NCI-H2029 (cell line): ENCODE measurements around the gene SNAI1.

Experiments used
- DNase-seq: peaks from one replicate; lab custom pipeline; 2025; lab: John Stamatoyannopoulos, UW

The SNAI1 gene

GRCh38 chr20:50037575-50037974, 54.8 kb downstream of the SNAI1 start:
- no peak for DNase-seq

GRCh38 chr20:50038169-50038568, 55.4 kb downstream of the SNAI1 start:
- no peak for DNase-seq
